Left ventricle myocardium inferior (tissue), 1 donor: ENCODE measurements around the gene NDUFS8. TPM values are rescaled to one million over a fixed set of nuclear protein-coding genes. Genes with fewer than 3 reads are reported as not detected.

ENCODE experiments used
- DNase-seq: peaks from one replicate; pipeline ENCODE4 v3.0.0-alpha.2; 2020
- H3K27ac ChIP-seq: fragments of 200-600 bp; replicated peaks from 2 replicates; pipeline ENCODE4 v1.8.0; 2021
- H3K27me3 ChIP-seq: fragments of 200-600 bp; 2 replicates; pipeline ENCODE4 v1.8.0; 2021; ENCODE audit warnings: low read depth
- H3K36me3 ChIP-seq: fragments of 200-600 bp; 2 replicates; pipeline ENCODE4 v1.8.0; 2021
- H3K4me1 ChIP-seq: fragments of 200-600 bp; 2 replicates; pipeline ENCODE4 v1.8.0; 2021
- H3K4me3 ChIP-seq: fragments of 200-600 bp; 2 replicates; pipeline ENCODE4 v1.8.0; 2021; ENCODE audit warnings: mild to moderate bottlenecking, moderate library complexity
- H3K9me3 ChIP-seq: fragments of 200-600 bp; replicated peaks from 2 replicates; pipeline ENCODE4 v1.8.0; 2021
- intact Hi-C: fragments of 100-400 bp; cut with micrococcal nuclease; formaldehyde crosslinking; loops from one replicate; pipeline ENCODE4 v1.11.0; 2022
- total RNA-seq: library from RNA; stranded (reverse); fragmentation: NEBNext Ultra II Directional; extraction: Animal tissue kit (Norgen Biotek cat#: 25700); gene quantifications from one replicate; pipeline ENCODE4 v1.2.1, GENCODE V29; 2021
- TF ChIP-seq, protein P1 (sequence below): fragments of 200-600 bp; IDR thresholded peaks from 2 replicates; pipeline ENCODE4 v1.8.0; 2021; ENCODE audit warnings: antibody characterized with exemption, mild to moderate bottlenecking, borderline replicate concordance
- donor health status: DM: no; HTN: yes; CAD: no; lungs with severe emphysema.

NDUFS8 gene
- total RNA-seq, 1 donor from 2014 or later: 436 TPM

DNA sequence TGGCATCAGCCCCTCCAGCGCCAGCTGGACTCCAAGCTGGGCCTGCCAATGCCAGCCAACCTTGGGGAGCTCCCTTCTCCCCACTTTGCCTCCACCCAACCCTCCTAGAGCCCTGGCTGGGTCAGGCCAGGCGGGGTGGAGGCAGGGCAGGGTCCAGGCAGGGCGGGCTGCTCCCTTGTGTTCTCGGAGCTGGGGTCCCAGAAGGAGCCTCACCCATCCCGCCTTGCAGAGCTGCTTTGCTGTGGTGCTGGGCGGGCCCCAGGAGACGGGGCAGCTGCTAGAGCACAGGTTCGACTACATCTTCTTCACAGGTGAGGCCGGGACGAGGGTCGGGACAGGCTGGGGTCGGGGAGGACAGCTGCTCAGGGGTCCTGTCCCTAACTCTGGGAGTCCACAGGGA is 11.0 kb upstream of the NDUFS8 start:
- H3K36me3 ChIP-seq: no peaks in the 10 kb centered on the region
- TF ChIP-seq, protein P1, sequence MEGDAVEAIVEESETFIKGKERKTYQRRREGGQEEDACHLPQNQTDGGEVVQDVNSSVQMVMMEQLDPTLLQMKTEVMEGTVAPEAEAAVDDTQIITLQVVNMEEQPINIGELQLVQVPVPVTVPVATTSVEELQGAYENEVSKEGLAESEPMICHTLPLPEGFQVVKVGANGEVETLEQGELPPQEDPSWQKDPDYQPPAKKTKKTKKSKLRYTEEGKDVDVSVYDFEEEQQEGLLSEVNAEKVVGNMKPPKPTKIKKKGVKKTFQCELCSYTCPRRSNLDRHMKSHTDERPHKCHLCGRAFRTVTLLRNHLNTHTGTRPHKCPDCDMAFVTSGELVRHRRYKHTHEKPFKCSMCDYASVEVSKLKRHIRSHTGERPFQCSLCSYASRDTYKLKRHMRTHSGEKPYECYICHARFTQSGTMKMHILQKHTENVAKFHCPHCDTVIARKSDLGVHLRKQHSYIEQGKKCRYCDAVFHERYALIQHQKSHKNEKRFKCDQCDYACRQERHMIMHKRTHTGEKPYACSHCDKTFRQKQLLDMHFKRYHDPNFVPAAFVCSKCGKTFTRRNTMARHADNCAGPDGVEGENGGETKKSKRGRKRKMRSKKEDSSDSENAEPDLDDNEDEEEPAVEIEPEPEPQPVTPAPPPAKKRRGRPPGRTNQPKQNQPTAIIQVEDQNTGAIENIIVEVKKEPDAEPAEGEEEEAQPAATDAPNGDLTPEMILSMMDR: no peak
- DNase-seq: no peak
- intact Hi-C loops: no loop called here
- H3K4me1 ChIP-seq: peaks cover 9% of the 10 kb centered on the region
- no peak overlapping the region for H3K4me3 ChIP-seq
- H3K27ac ChIP-seq: no peak overlapping the region
- peaks cover 4% of the 10 kb centered on the region for H3K9me3 ChIP-seq
- no peaks in the 10 kb centered on the region for H3K27me3 ChIP-seq

DNA sequence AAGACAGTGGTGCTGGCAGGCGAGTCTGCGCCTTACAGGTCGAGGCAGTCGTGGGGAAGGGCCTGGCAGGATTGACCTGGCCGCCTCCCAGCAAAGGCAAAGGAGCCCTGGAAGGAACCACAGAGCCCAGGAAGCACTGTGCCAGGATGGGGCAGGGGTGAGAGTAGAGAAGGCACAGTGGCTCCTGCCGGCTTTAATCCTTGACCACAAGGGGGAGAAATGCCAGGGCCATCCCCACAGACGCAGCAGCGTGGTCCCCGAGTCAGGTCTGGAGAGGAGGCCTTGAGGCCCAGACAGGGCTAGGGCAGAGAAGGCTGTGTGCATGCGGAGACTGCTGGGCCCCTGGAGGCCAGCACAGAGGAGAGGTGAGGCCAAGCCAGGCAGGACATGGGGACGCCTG is 9.9 kb upstream of the NDUFS8 start:
- H3K9me3 ChIP-seq: peaks cover 11% of the 10 kb centered on the region
- TF ChIP-seq, protein P1: peak; percentile 35
- no peak overlapping the region for H3K4me3 ChIP-seq
- H3K4me1 ChIP-seq: peaks cover 9% of the 10 kb centered on the region
- DNase-seq: no peak
- intact Hi-C loops: no loop called here
- no peak overlapping the region for H3K27ac ChIP-seq
- no peaks in the 10 kb centered on the region for H3K27me3 ChIP-seq
- H3K36me3 ChIP-seq: peaks cover 5% of the 10 kb centered on the region

DNA sequence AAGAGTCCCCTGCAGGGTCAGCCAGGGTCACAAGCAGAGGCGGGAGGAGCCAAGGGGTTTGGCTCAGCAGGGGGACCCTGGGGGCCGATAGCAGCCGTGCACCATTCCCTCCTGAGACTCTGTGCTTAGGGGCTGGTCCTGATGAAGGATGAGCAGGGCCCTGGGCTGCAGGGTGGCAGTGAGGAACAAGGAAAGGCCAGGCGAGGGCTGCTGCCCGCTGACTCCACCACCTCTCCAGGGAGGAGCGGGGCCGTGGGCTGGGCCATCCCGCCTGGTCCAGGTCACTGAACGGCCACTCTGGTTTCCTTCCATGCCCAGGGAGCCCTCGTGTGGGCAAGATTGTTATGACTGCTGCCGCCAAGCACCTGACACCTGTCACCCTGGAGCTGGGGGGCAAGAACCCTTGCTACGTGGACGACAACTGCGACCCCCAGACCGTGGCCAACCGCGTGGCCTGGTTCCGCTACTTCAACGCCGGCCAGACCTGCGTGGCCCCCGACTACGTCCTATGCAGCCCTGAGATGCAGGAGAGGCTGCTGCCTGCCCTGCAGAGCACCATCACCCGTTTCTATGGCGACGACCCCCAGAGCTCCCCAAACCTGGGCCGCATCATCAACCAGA is 9.2 kb upstream of the NDUFS8 start:
- Histone ChIP-seq H3K27ac (no peak overlapping the region), H3K27me3 (no peaks in the 10 kb centered on the region), H3K4me3 (no peak overlapping the region), H3K9me3 (peaks cover 11% of the 10 kb centered on the region), H3K36me3 (peaks cover 5% of the 10 kb centered on the region), H3K4me1 (peaks cover 9% of the 10 kb centered on the region)
- TF ChIP-seq, protein P1: peak; percentile 42
- DNase-seq: no peak
- intact Hi-C loops: no loop called here

DNA sequence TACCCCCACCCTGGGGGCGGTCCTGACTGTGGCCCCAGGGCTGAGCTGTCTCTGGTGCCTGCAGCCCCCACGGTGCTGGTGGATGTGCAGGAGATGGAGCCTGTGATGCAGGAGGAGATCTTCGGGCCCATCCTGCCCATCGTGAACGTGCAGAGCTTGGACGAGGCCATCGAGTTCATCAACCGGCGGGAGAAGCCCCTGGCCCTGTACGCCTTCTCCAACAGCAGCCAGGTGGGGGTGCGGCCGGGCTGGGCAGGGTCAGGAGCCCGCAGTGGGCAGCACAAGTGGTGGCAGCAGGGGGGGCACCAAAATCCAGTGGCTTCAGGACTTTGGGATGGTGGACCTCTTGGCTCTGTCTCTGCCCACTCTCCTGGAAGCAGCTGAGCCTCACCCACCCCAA is 8.0 kb upstream of the NDUFS8 start:
- Histone ChIP-seq H3K4me1 (no peaks in the 10 kb centered on the region), H3K4me3 (no peak overlapping the region), H3K27ac (no peak overlapping the region), H3K9me3 (peaks cover 11% of the 10 kb centered on the region), H3K36me3 (peaks cover 5% of the 10 kb centered on the region), H3K27me3 (no peaks in the 10 kb centered on the region)
- TF ChIP-seq, protein P1: no peak
- DNase-seq: no peak
- intact Hi-C loops: no loop called here

DNA sequence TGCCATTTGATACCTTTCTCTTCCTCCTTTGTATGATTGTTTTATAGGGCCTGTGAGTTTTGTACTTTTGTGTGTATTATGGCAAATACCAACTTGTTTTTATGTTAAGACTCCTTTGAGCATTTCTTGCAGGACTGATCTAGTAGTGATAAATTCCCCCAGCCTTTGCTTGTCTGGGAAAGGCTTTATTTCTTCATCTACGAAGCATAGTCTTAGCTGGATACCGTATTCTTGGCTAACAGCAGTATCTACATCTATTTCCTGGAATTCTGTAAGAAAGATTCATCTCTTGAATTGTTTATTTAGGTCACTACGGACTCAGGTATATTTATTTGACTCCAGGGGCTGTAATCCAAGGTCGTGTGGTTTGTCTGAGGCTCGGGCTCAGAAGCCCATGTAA is 6.0 kb upstream of the NDUFS8 start:
- Histone ChIP-seq H3K36me3 (peaks cover 5% of the 10 kb centered on the region), H3K9me3 (peaks cover 11% of the 10 kb centered on the region), H3K4me3 (no peak overlapping the region), H3K27ac (no peak overlapping the region), H3K27me3 (no peaks in the 10 kb centered on the region), H3K4me1 (peaks cover 3% of the 10 kb centered on the region)
- TF ChIP-seq, protein P1: no peak
- intact Hi-C loops: no loop called here
- no peak for DNase-seq
